22Rv1 (cell line): Measurements from ENCODE around the gene C5AR2.
"Not testable (repeated sequence)": the region's sequence is repeated elsewhere in the genome, so short reads cannot be mapped to it uniquely, and the experiment has no call there.

Experiments used
- H3K27ac ChIP-seq: fragments of 450-650 bp; 2 replicates; pipeline ENCODE4 v1.5.1; 2017
- ZFX ChIP-seq: fragments of 450-650 bp; IDR thresholded peaks from 2 replicates; pipeline ENCODE4 v1.6.1; 2017; ENCODE audit warnings: antibody characterized with exemption, borderline replicate concordance
- TF ChIP-seq, protein P1 (sequence below): fragments of 450-650 bp; IDR thresholded peaks from 2 replicates; pipeline ENCODE4 v1.5.1; 2017; ENCODE audit warnings: mild to moderate bottlenecking

C5AR2 gene

DNA sequence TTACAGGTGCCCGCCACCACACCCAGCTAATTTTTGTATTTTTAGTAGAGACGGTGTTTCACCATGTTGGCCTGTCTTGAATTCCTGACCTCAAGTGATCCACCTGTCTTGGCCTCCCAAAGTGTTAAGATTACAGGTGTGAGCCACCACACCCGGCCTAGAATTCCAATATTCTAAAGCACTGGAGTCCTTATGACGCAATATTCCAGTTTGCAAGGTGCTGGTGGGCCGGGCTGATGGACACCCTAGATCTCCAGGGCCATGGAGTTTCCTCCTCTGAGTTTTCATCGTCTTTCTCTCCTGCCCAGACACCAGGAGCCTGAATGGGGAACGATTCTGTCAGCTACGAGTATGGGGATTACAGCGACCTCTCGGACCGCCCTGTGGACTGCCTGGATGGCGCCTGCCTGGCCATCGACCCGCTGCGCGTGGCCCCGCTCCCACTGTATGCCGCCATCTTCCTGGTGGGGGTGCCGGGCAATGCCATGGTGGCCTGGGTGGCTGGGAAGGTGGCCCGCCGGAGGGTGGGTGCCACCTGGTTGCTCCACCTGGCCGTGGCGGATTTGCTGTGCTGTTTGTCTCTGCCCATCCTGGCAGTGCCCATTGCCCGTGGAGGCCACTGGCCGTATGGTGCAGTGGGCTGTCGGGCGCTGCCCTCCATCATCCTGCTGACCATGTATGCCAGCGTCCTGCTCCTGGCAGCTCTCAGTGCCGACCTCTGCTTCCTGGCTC is 8.7 kb downstream of the C5AR2 start:
- H3K27ac ChIP-seq: no peak overlapping the region
- TF ChIP-seq, protein P1, sequence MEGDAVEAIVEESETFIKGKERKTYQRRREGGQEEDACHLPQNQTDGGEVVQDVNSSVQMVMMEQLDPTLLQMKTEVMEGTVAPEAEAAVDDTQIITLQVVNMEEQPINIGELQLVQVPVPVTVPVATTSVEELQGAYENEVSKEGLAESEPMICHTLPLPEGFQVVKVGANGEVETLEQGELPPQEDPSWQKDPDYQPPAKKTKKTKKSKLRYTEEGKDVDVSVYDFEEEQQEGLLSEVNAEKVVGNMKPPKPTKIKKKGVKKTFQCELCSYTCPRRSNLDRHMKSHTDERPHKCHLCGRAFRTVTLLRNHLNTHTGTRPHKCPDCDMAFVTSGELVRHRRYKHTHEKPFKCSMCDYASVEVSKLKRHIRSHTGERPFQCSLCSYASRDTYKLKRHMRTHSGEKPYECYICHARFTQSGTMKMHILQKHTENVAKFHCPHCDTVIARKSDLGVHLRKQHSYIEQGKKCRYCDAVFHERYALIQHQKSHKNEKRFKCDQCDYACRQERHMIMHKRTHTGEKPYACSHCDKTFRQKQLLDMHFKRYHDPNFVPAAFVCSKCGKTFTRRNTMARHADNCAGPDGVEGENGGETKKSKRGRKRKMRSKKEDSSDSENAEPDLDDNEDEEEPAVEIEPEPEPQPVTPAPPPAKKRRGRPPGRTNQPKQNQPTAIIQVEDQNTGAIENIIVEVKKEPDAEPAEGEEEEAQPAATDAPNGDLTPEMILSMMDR: no peak
- no peak for TF ChIP-seq ZFX

DNA sequence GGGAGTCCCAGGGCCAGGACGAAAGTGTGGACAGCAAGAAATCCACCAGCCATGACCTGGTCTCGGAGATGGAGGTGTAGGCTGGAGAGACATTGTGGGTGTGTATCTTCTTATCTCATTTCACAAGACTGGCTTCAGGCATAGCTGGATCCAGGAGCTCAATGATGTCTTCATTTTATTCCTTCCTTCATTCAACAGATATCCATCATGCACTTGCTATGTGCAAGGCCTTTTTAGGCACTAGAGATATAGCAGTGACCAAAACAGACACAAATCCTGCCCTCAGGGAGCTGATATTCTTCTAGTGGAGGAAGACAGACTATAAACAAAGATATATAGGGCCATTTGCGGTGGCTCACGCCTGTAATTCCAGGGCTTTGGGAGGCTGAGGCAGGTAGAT is 9.8 kb downstream of the C5AR2 start:
- no peak overlapping the region for H3K27ac ChIP-seq

DNA sequence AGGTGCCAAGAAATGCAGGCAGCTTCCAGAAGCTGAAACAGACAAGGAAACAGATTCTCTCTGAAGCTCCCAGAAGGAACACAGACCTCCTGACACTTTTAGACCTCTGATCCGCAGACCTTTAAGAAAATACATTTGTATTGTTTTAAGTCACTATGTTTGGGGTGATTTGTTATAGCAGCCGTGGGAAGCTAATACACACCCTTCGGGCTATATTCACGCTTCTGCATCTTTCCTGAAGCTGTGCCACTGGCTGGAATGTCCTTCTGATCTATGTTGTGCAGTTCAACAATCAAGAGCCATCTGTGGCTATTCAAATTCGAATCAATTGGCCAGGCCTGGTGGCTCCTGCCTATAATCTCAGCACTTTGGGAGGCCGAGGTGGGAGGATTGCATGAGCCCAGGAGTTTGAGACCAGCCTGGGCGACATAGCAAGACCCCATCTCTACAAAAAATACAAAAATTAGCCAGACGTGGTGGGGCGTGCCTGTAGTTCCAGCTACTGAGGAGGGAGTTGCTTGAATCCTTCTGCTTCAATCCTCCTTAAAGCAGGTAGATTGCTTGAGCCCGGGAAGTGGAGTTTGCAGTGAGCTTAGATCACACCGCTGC is 11.3 kb downstream of the C5AR2 start:
- no peak overlapping the region for H3K27ac ChIP-seq
- TF ChIP-seq ZFX: no peak
- TF ChIP-seq, protein P1: no peak

More for the DNA sequence above, 9.8 kb downstream of the C5AR2 start:
- no peak for TF ChIP-seq ZFX
- TF ChIP-seq, protein P1: no peak

DNA sequence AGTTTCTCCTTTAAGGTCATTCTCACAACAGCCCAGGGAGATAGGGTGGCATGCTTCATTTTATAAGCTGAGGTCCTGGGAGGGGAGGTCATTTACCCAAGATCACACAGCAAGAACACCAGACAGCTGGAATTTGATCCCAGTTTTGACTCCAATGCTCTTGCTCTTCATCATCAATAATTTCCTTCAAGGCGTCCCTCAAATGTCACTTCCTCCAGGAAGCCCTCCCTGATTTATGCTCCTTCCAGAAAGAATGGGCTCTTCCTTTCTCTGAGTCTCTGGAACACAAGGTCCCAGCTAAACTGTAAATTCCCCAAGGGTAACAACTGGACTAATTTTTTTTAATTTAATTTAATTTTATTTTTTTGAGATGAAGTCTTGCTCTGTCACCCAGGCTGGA is 12.4 kb downstream of the C5AR2 start:
- no peak overlapping the region for H3K27ac ChIP-seq
- TF ChIP-seq, protein P1: no peak
- no peak for TF ChIP-seq ZFX

DNA sequence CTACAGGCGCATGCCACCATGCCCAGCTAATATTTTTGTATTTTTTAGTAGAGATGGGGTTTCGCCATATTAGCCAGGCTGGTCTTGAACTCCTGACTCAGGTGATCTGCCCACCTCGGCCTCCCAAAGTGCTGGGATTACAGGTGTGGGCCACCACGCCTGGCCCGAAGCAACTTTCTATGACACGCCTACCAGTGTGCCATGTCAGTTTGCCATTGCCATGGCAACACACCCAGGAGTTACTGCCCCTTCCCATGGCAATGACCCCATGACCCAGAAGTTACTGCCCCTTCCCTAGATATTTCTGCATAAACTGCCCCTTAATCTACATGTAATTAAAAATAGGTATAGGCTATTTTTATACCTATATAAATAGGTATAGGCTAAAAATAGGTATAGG is 14.0 kb downstream of the C5AR2 start:
- H3K27ac ChIP-seq: not testable (repeated sequence)

DNA sequence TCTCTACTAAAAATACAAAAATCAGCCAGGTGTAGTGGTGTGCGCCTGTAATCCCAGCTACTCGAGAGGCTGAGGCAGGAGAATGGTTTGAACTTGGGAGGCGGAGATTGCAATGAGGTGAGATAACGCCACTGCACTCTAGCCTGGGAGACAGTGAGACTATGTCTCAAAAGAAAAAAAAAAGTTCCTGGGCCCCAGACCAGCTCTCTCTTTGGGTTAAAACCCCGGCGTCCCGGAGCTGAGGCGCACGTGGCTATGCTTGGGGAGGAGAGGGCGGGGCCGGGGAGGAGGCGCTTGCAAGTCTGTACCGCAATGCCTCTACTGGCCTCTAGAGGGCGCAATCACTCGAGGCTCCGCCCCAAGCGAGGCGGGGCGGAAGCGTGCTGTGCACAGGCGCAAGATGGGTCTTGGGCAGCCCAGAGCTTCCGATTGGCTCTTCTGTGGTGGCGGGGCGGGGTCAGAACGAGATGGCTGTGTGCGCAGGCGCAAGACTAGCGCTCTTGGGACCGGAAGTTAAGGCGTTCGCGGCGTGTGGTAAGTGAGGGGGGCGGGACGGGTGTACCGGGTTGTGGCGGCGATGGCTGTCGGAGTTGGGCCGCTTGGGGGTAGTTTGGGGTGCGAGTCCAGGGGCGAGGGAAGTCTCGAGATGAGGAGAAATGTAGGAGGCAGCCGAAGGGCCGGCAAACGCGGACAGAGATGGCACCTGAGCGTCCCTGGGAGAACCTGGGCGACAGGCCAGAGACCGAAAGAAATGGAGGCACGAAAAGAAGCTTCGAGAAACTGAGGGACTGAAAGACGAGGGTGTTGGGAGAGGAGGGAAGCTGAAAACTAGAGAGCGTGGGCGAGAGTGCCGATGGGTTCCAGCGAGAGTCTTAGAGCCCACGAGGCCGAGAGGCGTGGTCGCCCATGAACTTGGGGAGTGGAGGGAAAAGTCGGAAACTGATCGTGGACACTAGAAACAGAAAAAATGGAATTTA is 17.1 kb downstream of the C5AR2 start, which contains the start of gene DHX34:
Gene DHX34, plus strand, starts transcription at position 497 of the 977 bp plus-strand sequence. CDS start 3,716 bp downstream, outside the sequence.
- TF ChIP-seq, protein P1: peak; percentile 98
- TF ChIP-seq ZFX: no peak
- peak within 1 kb of the TSS; percentile 60 for H3K27ac ChIP-seq

DNA sequence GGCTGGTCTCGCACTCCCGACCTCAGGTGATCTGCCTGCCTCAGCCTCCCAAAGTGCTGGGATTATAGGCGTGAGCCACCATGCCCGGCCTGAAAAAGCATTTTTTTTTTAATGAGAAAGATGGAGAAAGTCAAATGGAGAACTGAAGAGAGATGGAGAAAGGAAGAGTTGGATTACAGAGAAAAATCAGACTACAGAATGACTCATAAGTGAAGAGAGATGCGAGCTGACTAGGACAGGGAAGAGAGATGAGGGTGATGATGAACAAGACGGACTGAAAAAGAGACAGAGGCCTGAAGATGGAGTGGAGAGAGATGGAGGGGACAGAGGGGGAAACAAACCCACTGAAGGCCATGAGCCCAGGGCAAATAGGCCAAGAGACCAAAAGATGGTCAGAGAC is 18.7 kb downstream of the C5AR2 start:
- TF ChIP-seq, protein P1: no peak
- TF ChIP-seq ZFX: no peak
- H3K27ac ChIP-seq: no peak overlapping the region
